Uterus (tissue), 2 donors: ENCODE data around the gene WWC1.

Experiments
- CTCF ChIP-seq, 4 experiments: fragments of 200-600 bp in 2 of 4; fragments of 450-650 bp in 2 of 4; sonication (generic) in 2 of 4; IDR thresholded peaks; one replicate each; pipeline ENCODE4 v1.5.1; 2016 to 2019; ENCODE audit warnings: antibody characterized with exemption in 4 of 4, mild to moderate bottlenecking in 2 of 4, moderate library complexity in 1 of 4
- POLR2A ChIP-seq, 2 donors: fragments of 450-650 bp; IDR thresholded peaks; one replicate each; pipeline ENCODE4 v1.6.1; 2016; ENCODE audit warnings: antibody characterized with exemption in 2 of 2, mild to moderate bottlenecking in 1 of 2, moderate library complexity in 1 of 2

GRCh38 chr5:168266016-168266415 is 25.4 kb upstream of the WWC1 start:
- TF ChIP-seq POLR2A (IDR thresholded peaks at IDR 0.05): no peak
- no peak for TF ChIP-seq CTCF (IDR thresholded peaks at IDR 0.05)
